Heart right ventricle (tissue), 16 donors: Measurements from ENCODE around the gene SLC27A1. TPM values are rescaled to one million over a fixed set of nuclear protein-coding genes. Genes with fewer than 3 reads are reported as not detected.
"Not testable (repeated sequence)": the region's sequence is repeated elsewhere in the genome, so short reads cannot be mapped to it uniquely, and the experiment has no call there.

Experiments used
- ATAC-seq, 8 donors: fragments of 200-7000 bp; cut with Tn5 transposase; one replicate each; pipeline ENCODE4 v1.9.1; 2020; ENCODE audit warnings: mild to moderate bottlenecking in 8 of 8, moderate library complexity in 8 of 8, moderate number of reproducible peaks in 1 of 8
- DNase-seq, 2 donors: peaks; one replicate each; pipeline ENCODE4 v3.0.0-alpha.2; 2020
- H3K27ac ChIP-seq, 10 donors: fragments of 200-600 bp; sonication (generic) in 2 of 10; one replicate each; pipeline versions ENCODE4 v1.5.0 to v1.8.0; 2020 to 2022; ENCODE audit warnings: mild to moderate bottlenecking in 3 of 10
- H3K27me3 ChIP-seq, 7 donors: fragments of 200-600 bp; one replicate each; pipeline ENCODE4 v1.8.0; 2021 to 2022; ENCODE audit warnings: mild to moderate bottlenecking in 2 of 7
- H3K36me3 ChIP-seq, 9 donors: fragments of 200-600 bp; sonication (generic) in 1 of 9; one replicate each; pipeline versions ENCODE4 v1.5.0 to v1.8.0; 2020 to 2022; ENCODE audit warnings: mild to moderate bottlenecking in 2 of 9
- H3K4me1 ChIP-seq, 9 donors: fragments of 200-600 bp; sonication (generic) in 1 of 9; one replicate each; pipeline versions ENCODE4 v1.5.0 to v1.8.0; 2020 to 2022; ENCODE audit warnings: mild to moderate bottlenecking in 4 of 9
- H3K4me3 ChIP-seq, 10 donors: fragments of 200-600 bp; sonication (generic) in 2 of 10; one replicate each; pipeline versions ENCODE4 v1.5.0 to v1.8.0; 2020 to 2022; ENCODE audit warnings: mild to moderate bottlenecking in 7 of 10, moderate library complexity in 2 of 10
- H3K9me3 ChIP-seq, 11 donors: fragments of 200-600 bp in 10 of 11; sonication (generic) in 2 of 11; one replicate each; pipeline versions ENCODE4 v1.5.0 to v1.8.0; 2013 to 2022; ENCODE audit warnings: mild to moderate bottlenecking in 2 of 11, control low read depth in 1 of 11, moderate library complexity in 1 of 11
- CTCF ChIP-seq, 9 donors: fragments of 200-600 bp; sonication (generic) in 2 of 9; IDR thresholded peaks; one replicate each; pipeline versions ENCODE4 v1.5.0 to v1.8.0; 2021 to 2022; ENCODE audit warnings: antibody characterized with exemption in 9 of 9, mild to moderate bottlenecking in 5 of 9, moderate library complexity in 1 of 9
- WGBS, 2 donors: extraction: QIAGEN DNeasy Blood & Tissue Kit; methylation state at CpG; one replicate each; pipeline ENCODE4 v1.1.7; 2013; ENCODE audit warnings: inconsistent platforms in 1 of 2; 5-methylcytosine and 5-hydroxymethylcytosine counted together
- intact Hi-C, 10 donors: fragments of 100-400 bp; cut with DNase I; formaldehyde crosslinking; loops; one replicate each; pipeline versions ENCODE4 v1.11.1 to v1.14.2; 2022
- polyA plus RNA-seq, 2 donors: library from polyadenylated mRNA; stranded (reverse); fragments of 200-250 nt; gene quantifications; one replicate each; pipeline ENCODE4 v1.2.3, GENCODE V29; 2013
- total RNA-seq, 10 donors: library from RNA; stranded (reverse); fragmentation: NEBNext Ultra II Directional in 3 of 10; extraction: Animal tissue kit (Norgen Biotek cat#: 25700) in 3 of 10; gene quantifications; one replicate each; pipeline versions ENCODE4 v1.2.1 to v1.2.4, GENCODE V29; 2021 to 2023
- donor health status: Arrhythmogenic right ventricular cardiomyopathy.
- donor health status: ischemic (EF 13 %, LVEDD 7.1; RV severe dilation, severe dysfunction).
- donor health status: healthy with polysubstance abuse.
- donor health status: DM: no; HTN: yes; CAD: no.
- donor health status: DM: no; HTN: no; CAD: no.
- donor health status: ischemic (EF 25% LVEDD 6.9; RV normal size, moderate dysfunction).
- donor health status: ischemic (EF 25% LVEDD 5.7; RV mildly dilated, moderate dysfunction).
- donor health status: healthy.
- donor health status: DM: yes; HTN: yes; CAD: no.
- donor health status: Ischemic cardiomyopathy.
- donor health status: ischemic (EF 35%, LVEDD 5.7; RV mildly dilated, moderate dysfunction).
- donor health status: nonischemic (EF 11% LVEDD 7.7; RV severe dilation, severe dysfunction).
- donor health status: DM: yes; HTN: yes; CAD: no.
- donor health status: PGD.
- donor health status: ischemic (EF 29% LVEDD 5.4; RV normal size, mild dysfunction).
- donor health status: nonischemic (EF 23%, LVEDD 6.1; RV moderate dilation, normal function).

SLC27A1 gene
- total and polyA plus RNA-seq, 12 donors: 16.0 to 78.3 (median 47.2) TPM

GRCh38 chr19:17469481-17470067 lies 750 bp upstream of the SLC27A1 start:
- peaks cover 0 to 12% (median 0%) of the 10 kb centered on the region in 9 donors for H3K36me3 ChIP-seq
- WGBS, 2 donors: 0% methylated on average over 29 to 31 of the region's 31 CpGs
- intact Hi-C loops: loop anchor here in 9 of 10 donors (5.0 to 10.0 kb wide), 7 partner anchors 43 to 162 kb away; partner anchors contain the start of genes CCDC194 (in 3 of the 9), PGLS (in 2 of the 9), DDA1 (in 1 of the 9) and MRPL34 (in 1 of the 9)
- DNase-seq (peak; percentile 95 to 97), ATAC-seq (peak; percentile 75 to 87 (median 81))
- no peak for TF ChIP-seq CTCF (IDR thresholded peaks at IDR 0.05)
- no peaks in the 10 kb centered on the region for H3K27me3 ChIP-seq
- H3K4me1 ChIP-seq: peaks cover 7 to 48% (median 24%) of the 10 kb centered on the region in 9 donors
- H3K4me3 ChIP-seq: peak overlapping the region; percentile 46 to 99 (median 82)
- H3K9me3 ChIP-seq: no peaks in the 10 kb centered on the region
- H3K27ac ChIP-seq: peak overlapping the region; percentile 82 to 97 (median 96)

DNA sequence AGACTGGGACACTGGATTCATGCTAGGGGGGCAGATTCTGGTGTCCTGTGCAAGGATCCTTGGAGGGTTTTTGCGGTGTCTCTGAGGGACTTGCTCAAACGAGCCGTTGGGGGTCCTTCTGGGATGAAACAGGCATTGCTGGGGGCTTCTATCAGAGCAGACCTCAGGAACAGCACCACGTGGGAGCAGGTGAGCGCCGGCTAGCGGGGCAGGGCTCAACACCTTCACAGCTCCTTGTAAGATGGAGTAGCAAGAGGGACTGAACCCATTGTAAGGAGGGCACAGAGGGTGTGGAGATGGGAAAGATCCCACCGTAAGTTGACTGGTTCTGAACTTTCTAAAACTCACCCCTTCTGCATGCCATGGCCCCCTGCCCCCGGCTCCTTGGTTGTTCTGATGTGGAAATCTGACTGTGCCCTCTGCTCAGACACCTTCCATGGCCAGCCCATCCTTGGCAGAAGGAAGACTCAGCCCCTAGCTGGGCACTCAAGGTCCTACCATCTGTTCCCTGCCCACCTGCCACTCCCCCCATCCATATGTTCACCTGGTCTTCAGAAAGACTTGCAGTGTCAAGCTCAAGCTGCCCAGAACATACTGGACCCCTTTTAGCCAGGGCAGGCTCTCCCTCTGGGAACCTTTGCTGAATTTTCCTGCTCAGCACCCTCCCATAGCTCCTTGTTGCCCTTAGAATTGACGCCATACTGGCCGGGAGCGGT lies 1.2 kb downstream of the SLC27A1 start:
- Histone ChIP-seq H3K27ac (peak overlapping the region in 2 of 10 donors; percentile 20 to 96), H3K27me3 (no peaks in the 10 kb centered on the region), H3K36me3 (peaks cover 0 to 12% (median 0%) of the 10 kb centered on the region in 9 donors), H3K4me1 (peaks cover 10 to 55% (median 37%) of the 10 kb centered on the region in 9 donors), H3K9me3 (no peaks in the 10 kb centered on the region), H3K4me3 (peak overlapping the region in 7 of 10 donors; percentile 70 to 99 (median 87))
- no peak for TF ChIP-seq CTCF (IDR thresholded peaks at IDR 0.05)
- DNase-seq (no peak), ATAC-seq (no peak)
- WGBS, 2 donors: 57 to 65% methylated on average over 12 of the region's 12 CpGs
- intact Hi-C loops: loop anchor here in 1 of 10 donors (5.0 kb wide), 1 partner anchor 41 kb away; the partner anchor contains the start of gene PGLS

- Histone ChIP-seq H3K27ac (peak overlapping the region in 5 of 10 donors; percentile 22 to 56 (median 31)), H3K4me1 (peaks cover 10 to 55% (median 38%) of the 10 kb centered on the region in 9 donors), H3K9me3 (no peaks in the 10 kb centered on the region), H3K27me3 (no peaks in the 10 kb centered on the region), H3K4me3 (no peak overlapping the region), H3K36me3 (peaks cover 0 to 12% (median 0%) of the 10 kb centered on the region in 9 donors)
- intact Hi-C loops: loop anchor here in 1 of 10 donors (5.0 kb wide), 1 partner anchor 39 kb away; the partner anchor contains the start of gene PGLS
- WGBS, 2 donors: 82 to 84% methylated on average over 9 of the region's 9 CpGs
- no peak for DNase-seq
- ATAC-seq: no peak
- peak in 1 of 9 donors; percentile 8 for TF ChIP-seq CTCF (IDR thresholded peaks at IDR 0.05)
Measured at GRCh38 chr19:17473041-17473440, 2.7 kb downstream of the SLC27A1 start.

DNA sequence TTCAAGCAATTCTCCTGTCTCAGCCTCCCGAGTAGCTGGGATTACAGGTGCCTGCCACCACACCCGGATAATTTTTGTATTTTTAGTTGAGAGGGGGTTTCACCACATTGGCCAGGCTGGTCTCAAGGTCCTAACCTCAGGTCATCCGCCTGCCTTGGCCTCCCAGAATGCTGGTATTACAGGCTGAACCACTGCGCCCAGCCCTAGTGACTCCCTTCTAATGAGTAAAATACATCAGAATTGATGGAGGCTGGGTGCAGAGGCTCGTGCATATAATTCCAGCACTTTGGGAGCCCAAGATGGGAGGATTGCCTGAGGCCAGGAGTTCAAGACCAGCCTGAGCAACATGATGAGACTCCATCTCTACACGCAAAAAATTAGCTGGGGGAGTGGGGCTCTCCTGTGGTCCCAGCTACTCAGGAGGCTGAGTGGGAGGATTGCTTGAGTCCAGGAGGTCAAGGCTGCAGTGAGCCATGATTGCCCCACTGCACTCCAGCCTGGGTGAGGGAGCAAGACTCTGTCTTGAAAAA lies 4.8 kb downstream of the SLC27A1 start:
- H3K9me3 ChIP-seq, ATAC-seq, H3K27me3 ChIP-seq, DNase-seq, H3K4me3 ChIP-seq, intact Hi-C loops: not testable (repeated sequence)
- Histone ChIP-seq H3K36me3 (peaks cover 0 to 12% (median 0%) of the 10 kb centered on the region in 9 donors), H3K4me1 (peaks cover 10 to 51% (median 27%) of the 10 kb centered on the region in 9 donors), H3K27ac (peak overlapping the region in 9 of 10 donors; percentile 9 to 79 (median 64))
- 78 to 81% methylated on average over 6 of the region's 6 CpGs for WGBS, 2 donors
